ENCODE results near the gene SHTN1.

DNA sequence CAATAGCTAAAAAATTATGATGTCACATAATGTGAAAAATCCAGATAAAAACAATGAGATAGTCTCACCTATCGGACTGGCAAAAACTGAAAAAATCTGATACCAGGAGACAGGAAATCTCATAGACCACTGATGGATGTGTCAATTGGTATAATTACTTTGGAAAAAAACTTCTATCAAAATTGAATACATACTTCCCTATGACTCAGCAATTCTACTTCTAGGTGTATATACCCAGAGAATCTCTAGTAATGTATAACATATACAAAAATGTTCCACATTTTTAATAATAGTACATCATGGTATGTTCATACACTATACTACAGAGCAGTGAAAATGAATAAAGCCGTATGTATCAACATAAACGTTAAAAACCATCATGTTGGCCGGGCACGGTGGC lies 34.9 kb downstream of the SHTN1 start:
- no peak for TF ChIP-seq CTCF (conservative IDR thresholded peaks at IDR 0.05)
- TF ChIP-seq ZFX (IDR thresholded peaks at IDR 0.05) = no peak

Measured in C4-2B (cell line).